Measurements from ENCODE around the gene WAC.
"Not testable (repeated sequence)": the region's sequence is repeated elsewhere in the genome, so short reads cannot be mapped to it uniquely, and the experiment has no call there.

Gene WAC

DNA sequence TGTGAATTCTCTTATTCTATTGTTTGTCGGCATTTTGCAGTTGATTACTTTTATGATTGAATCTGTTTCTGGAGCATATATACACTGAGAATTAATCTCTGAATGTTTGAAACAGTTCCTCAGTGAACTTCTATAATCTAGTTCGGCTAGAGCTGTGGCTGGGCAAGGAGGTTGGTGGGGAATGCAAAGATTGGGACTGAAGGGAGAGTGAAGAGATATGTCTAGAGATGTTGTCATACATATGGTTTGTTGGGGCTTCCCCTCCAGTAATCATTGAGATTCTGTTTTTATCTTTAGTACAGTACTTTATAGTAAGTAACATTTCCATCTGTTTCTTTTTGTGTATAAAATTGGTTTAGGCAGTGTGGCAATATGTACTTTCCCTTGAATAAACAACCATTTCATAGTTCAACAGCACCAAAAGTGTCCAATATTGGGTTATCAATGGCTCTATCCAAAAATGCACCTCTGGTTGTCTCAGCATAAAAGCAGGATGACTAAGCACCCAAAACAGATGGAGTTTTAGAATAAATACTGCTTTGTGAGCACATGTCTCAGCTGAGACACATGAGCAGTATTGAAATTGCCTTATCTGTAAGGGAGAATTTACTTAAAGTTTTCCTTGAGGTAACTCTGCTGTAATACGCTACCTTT is 36.7 kb downstream of the WAC start:
- DNase-seq: peak; percentile 31

DNA sequence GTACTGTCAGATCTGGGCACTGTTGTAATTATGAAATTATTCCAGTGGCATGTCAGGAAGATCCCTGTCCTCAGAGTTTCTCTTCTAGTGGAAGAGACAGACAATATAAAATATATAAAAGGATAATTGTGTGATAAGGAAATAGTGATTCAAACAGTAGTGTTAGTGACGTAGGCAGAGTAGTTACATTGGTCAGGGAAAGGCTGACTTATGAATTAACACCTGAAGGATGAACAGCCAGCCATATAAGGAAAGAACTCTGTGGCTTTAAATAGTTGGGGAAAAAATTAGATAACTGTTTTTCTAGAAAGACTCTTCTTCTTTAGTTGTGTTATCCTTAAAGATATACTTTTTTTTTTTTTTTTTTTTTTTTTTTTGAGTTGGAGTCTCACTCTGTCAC is 37.7 kb downstream of the WAC start:
- DNase-seq: no peak

DNA sequence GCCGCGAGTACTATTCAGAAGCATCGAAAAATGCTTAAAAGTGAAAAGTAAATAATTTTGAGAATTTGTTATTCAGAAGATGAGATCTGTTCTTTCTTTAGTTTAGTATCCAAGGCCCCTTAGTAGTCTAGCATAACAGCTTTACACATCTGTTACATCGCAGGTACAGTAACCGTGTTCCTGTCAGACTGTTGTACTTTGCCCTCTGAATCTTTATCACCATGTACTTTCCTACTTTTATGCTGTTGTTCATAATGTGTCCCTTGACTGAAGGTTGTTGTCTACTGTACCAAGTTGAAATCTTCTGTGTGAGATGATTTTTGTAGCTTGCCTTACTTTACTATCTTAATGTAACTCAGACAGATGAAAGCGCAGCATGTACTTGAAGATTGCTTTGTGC is 38.3 kb downstream of the WAC start:
- no peak for DNase-seq

DNA sequence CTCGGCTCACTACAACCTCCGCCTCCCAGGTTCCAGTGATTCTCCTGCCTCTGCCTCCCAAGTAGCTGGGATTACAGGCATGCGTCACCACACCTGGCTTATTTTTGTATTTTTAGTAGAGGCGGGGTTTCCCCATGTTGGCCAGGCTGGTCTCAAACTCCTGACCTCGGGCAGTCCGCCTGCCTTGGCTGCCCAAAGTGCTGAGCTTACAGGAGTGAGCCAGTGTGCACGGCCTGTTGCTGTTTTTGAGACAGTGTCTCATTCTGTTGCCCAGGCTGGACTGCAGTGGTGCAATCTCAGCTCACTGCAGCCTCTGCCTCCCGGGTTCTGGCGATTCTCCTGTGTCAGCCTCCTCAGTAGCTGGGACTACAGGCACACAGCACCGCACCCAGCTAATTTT is 41.3 kb downstream of the WAC start:
- not testable (repeated sequence) for DNase-seq

DNA sequence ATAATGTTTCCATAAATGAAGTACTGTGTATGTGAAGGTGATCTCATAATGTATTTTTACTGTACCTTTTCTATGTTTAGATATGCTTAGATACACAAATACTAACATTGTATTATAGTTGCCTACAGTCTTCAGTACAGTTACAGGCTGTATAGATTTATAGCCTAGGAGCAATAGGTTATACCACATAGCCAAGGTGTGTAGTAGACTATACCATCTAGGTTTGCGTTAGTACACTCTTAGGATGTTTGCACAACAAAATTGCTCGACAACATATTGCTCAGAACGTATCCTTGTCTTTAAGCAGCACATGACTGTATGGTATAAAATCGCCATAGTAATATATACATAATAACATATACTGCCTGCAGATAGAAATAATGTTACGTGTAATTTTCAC is 42.9 kb downstream of the WAC start:
- DNase-seq: no peak

DNA sequence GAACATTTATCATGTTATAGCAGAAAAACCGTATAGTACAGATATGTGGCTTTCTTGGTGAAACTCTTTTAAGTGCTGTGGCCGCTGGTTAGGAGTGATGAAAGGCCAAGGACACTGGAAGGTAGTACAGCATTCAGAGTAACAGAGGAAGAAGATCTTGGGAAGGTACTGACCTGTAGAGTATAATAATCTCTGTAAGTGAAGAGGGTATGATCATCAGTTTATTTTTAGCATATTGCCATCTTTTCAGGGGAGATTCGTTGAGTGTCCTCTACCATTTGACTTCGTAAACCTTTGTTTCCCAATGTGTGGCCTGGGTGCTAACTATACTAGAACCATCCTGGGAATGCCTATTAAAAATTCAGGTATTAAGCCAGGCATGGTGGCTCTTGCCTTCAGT is 44.6 kb downstream of the WAC start:
- no peak for DNase-seq

DNA sequence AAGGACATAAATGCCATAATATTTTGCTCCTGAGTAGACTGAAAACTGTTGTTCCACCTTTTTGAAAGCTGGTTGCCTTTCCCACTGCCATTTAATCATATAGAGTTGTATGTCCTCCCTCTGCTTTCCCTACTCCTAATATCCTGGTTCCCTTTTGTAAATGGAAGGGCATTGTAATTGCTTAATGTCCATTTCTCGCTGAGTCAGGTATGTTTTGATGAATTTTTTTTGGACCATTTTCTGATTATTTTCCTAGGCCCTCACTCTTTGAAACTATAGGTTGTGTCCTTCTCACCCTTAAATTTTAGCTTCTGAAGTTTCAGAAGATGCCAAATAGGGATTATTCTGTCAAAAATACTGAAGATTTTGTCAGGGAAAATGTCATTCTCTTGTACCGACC is 45.5 kb downstream of the WAC start:
- no peak for DNase-seq

DNA sequence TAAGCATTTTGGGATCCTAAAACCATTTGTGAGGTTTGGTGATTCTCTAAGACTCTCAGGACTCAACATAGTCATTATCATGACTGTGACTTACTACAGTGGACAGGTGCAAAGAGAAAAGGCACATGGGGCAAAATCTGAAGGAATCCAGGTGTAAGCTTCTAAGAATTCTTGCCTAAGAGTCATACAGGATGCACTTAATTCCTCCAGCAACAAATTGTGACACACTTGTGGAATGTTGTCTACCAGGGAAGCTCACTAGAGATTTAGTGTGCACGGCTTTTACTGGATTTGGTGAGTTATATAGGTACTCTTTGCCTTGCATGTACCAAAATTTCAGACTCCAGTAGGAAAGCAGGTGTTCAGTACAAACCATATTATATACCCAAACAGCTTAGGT is 47.9 kb downstream of the WAC start:
- no peak for DNase-seq

DNA sequence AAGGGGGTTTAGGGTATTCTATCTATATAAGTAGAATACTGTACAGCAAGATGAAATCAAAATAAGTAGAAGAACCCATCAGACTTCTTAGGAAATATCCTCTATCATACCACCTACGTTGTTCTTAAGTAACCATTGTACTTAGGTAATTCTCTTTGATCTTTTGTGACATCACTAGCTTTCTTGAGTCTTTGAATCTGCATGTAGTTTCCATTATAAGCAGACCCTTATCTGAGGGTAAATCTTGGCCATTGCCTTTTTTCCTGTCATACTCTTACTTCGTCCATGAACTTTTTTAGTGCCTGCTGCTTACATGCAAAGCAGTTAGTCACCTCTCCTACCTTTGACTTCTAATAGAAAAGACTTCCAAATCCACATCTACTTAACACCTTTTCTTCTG is 49.0 kb downstream of the WAC start:
- no peak for DNase-seq

DNA sequence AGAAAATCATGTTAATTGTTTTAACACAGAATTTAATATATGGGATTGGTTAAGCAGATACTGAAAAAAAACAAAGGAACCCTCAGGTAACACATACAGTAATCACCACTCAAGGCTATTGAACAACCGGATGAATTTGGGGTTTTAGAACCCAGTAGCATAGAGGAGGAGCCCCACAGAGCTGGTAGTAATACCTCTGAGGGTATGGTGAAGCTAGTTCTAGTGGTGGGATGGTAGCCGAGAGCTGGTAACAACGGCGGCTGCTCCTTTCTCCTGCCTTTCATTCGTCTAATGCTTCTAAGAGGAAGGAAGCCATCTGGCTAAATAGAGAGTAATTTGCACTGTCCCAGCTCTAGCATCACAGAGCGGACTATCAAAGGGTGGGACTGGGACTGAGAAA is 52.2 kb downstream of the WAC start:
- no peak for DNase-seq

DNA sequence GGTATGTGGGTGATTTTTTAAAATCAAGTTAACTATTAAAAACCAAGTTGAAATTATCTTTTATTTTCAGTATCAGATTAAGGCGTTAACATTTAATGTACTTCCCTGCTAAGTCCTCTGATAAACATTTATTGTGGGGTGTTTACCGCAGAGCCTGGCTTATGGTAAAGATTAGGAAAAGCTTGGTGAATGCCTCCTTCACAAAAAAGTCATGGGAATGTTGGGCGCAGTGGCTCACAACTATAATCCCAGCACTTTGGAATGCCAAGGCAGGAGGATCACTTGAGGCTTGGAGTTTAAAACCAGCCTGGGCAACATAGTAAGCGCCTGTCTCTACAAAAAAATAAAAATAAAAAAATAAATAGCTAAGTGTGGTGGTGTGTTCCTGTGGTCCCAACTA is 53.3 kb downstream of the WAC start:
- no peak for DNase-seq

DNA sequence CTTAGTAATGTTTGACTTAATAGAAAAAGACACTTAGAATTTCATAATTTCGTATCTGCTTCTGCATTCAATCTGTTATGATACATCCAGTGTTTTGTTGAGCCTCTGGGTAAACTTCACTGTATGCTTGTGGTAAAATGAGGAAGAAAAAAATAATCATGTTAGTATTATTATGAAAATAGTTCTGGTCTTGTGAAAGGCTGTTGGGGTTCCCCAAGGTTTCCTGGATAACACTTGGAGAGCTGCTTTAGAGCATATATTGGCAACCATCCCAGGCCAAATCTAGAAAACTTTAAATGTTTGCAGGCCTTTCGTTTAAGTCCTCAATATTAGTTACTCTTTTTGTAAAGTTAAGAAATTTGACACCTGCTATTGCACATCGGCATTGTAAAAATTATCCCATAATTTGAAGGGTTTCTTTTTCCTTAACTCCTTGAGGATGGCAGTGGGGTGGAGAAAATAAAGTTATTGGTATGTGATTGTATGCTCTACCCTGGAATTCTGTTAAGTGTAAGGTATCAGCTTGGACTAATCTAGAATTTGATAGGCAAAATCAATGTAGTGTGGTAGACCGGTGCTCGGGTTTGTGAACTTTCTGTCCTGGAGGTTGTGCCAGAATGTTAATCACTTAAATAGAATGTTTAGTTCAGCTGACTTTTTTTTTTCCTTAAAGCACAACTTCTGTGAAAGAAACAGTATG is 54.5 kb downstream of the WAC start:
- peak; percentile 46 for DNase-seq

DNA sequence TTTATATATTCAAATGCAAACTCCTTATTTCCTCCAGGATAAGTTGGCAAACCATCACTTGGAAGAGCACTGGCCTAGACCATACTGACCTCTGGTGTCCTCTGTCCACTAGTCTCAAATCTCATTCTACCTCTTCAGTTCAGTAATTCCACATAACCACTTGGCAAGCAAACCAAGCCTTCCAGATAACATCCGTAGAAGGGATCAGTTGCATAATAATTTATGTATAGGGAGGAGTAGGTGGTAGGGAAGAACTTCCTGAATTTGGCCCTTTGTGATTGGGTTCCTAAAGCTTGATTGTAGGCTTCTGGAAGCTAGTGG is 55.0 kb downstream of the WAC start:
- DNase-seq: peak; percentile 37

DNA sequence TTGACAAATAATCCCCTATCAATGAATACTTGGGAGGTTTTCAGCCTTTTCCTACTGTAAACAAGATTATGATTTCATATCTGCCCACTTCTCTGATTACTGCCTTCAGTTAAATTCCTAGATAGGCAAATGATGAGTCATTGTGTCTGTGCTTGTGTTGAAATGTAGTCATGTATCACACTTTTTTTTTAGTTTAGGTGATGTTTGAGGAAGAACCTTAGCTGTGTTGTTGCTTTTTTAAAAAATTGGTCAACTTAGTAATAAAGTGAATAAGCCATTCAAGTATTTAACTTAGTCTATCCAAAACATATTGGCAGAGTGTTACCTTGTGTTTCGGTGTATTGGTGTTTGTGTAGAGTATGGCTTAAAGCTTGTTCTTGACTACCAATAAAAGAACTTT is 60.0 kb downstream of the WAC start:
- DNase-seq: peak; percentile 64

DNA sequence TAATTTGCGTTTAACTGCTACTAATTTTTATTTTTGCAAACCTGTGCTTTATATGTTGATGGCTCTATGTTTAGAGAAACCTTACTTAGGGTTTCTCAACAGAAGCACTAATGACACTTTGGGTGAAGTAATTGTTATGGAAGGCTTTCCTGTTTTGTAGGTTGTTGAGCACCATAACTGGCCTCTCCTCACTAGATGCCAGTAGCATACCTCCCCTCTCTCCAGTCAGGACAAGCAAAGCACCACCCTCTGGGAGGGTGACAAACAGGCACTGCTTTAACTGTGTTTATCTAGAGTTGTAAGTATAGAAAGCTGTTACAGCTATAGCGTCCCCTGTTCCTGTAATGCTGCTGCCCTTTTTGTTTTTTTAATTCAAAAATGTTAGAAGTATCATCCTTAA is 60.9 kb downstream of the WAC start:
- DNase-seq: no peak

DNA sequence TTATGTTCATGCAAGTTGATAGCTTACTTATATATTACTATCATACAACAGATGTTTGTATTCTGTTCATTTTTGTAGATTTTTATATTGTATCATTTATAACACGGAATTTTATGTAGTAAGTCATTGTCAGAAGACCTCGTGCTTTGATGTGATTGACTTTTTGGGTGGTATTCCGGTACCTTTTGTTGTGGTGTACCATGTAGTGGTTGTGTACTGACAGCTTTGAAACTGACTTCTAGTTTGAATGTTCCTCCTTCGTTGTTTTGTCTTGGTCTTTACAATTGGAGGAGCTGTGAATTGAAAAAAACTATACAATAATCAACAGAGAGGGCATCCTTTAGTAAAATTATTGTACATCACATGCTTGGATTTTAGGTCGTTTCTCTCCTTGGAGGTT is 61.5 kb downstream of the WAC start:
- no peak for DNase-seq

DNA sequence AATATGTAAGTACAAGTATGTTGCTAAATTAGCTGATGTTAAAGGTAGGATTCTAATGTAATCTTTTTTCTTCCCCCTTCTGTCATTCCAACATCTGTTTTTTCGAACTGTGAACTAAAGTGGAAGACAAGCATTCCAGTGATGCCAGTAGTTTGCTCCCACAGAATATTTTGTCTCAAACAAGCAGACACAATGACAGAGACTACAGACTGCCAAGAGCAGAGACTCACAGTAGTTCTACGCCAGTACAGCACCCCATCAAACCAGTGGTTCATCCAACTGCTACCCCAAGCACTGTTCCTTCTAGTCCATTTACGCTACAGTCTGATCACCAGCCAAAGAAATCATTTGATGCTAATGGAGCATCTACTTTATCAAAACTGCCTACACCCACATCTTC is 62.7 kb downstream of the WAC start:
- peak; percentile 45 for DNase-seq

DNA sequence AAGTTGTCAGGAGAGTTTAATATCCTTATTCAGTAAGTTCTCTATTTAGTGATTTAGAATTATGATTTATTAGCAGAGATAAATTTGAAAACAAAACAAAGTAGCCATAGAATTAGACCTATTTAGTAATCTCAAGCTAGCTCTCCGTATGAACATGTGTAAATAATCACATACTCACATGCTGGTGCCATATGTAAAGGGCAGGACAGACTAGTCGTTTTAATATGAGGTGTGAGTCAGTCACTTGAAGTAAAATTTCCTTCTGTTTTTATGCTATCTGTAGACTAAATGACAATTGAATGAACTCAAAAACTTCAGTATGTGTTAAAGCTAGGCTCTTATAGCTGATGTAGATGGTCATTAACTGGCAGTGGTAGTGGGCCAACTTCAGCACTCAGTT is 67.1 kb downstream of the WAC start:
- DNase-seq: no peak

DNA sequence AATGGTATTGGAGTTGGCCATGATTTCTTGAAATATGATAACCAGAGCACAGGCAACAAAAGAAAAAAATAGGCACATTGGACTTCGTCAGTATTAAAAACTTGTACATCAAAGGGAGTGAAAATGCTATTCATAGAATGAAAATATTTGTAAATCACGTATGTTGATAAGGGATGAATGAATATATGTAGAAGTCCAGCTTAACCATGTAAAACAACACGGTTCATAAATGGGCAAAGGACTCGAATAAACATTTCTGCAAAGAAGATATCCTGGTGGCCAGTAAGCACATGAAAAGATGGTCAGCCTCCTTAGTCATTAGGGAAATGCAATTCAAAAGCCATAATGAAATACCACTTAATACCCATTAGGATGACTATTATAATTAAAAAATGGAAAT is 68.1 kb downstream of the WAC start:
- DNase-seq: no peak

DNA sequence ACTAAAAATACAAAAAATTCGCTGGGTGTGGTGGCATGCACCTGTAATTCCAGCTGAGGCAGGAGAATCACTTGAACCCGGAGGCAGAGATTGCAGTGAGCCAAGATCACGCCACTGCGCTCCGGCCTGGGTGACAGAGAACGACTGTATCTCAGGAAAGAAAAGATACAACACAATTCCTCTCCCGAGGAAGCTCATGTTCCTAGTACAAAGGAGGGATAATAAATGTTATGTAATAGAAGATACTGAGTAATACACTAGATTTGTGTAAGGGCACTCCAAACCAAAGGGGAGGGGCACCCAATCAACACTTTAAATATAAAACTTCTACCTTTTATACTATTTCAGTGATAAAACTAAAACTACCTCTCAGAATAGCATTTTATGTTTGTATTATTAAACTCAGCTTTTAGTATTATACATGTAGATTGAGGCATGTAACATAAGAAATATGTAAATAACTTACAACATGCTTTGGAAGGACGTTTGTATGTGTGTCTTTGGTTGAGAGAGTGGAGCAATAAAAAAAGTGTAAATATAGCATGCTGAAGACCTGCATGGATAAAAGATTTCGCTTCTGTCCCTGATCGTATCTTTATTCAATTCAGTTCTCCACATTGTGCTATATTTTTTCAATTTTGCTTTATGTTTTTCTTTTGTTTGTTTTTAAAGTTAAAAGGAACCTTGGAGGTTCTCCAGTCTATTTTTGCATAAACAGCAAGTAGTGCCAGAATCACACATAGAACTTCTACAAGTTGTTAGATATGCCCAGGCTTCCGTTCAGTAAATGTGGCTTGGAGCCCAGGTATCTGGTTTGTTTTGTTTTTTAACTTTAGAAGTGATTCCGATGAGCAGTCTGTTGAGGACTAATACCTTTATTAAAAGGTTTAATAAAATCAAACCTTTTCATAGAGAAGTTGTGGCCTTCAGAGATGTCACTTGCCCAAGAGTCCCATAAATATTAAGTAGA is 71.9 kb downstream of the WAC start:
- DNase-seq: no peak

DNA sequence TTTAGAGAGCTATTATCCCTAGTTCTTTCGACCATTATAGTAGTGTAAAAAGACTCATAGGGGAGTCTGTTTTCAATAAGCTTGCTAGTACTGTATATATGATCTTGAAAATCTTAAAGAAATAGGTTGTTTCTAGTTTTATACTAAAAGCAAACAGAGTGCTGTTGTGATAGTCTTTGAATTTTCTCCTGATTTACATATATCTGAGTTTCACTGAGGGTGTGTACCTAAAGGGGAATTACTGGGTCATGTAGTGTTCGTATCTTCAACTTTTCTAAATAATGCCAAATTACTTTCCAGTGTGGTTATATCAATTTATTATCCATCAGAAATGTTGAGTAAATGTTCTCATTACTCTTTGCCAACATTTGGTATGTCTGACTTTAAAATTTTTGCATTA is 73.7 kb downstream of the WAC start:
- no peak for DNase-seq

DNA sequence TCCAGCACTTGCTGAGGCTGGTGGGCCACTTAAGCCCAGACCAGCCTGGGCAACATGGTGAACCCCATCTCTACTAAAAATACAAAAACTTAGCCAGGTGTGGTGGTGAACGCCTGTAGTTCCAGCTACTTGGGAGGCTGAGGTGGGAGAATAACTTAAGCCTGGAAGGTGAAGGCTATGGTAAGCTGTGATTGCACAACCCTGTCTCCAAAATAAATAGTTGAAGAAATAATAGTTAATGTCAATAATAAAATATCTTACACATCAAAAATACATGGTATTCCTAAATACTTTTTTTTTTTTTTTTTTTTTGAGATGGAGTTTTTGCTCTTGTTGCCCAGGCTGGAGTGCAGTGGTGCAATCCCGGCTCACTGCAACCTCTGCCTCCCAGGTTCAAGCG is 76.7 kb downstream of the WAC start:
- not testable (repeated sequence) for DNase-seq

DNA sequence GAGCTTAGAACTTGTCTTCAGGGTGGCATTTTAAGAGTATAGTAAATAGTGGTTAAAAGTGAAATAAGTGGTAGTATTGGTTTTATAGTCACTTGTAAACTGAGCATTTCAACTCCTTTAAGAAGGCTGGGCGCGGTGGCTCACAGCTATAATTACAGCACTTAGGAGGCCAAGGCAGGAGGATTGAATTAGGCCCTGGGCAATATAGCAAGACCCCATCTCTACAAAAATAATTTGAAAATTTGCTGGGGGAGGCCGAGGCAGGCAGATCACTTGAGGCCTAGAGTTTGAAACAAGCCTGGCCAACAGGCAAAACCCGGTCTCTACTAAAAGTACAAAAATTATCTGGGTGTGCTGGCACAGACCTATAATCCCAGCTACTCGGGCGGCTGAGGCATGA is 80.0 kb downstream of the WAC start:
- no peak for DNase-seq

DNA sequence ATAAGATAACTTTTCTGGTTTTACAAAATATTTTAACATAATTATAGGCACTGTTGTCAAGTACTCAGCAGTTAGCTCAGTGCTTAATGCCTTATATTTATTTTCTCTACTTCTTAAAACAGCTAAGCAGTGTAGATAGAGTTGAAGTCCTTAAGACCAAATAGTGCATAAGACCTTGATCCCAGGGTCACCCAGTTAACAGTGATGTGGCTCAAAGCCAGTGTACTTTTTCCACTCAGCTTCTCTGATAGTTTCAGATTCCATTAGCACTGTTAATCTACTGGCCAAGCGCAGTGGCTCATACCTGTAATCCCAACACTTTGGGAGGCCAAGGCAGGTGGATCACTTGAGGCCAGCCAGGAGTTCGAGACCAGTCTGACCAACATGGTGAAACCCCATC is 83.6 kb downstream of the WAC start:
- DNase-seq: no peak

Data from fibroblast of upper back skin (primary cell).